H9 (cell line): Measurements from ENCODE around the gene LPCAT3. TPM values are rescaled to one million over a fixed set of nuclear protein-coding genes. Genes with fewer than 3 reads are reported as not detected.

ENCODE experiments used
- DNase-seq: peaks from one replicate; pipeline ENCODE4 v3.0.0-alpha.2; 2017
- H2AFZ ChIP-seq: one replicate; pipeline ENCODE4 v1.6.1; 2013; ENCODE audit warnings: mild to moderate bottlenecking, low read length, control low read depth, moderate library complexity
- H2AK5ac ChIP-seq: 2 replicates; pipeline ENCODE4 v1.6.1; 2013; ENCODE audit warnings: low read length, control low read depth, mixed read lengths; ENCODE audit not compliant: insufficient read length
- H2BK120ac ChIP-seq: one replicate; pipeline ENCODE4 v1.6.1; 2013; ENCODE audit warnings: low read depth, mild to moderate bottlenecking, low read length, control low read depth, inconsistent platforms; ENCODE audit not compliant: poor library complexity, severe bottlenecking
- H2BK12ac ChIP-seq: 2 replicates; pipeline ENCODE4 v1.6.1; 2013; ENCODE audit warnings: low read length, control low read depth, mixed read lengths, low read depth; ENCODE audit not compliant: insufficient read length
- H2BK15ac ChIP-seq: 2 replicates; pipeline ENCODE4 v1.6.1; 2013; ENCODE audit warnings: low read depth, low read length, control low read depth
- H2BK20ac ChIP-seq: one replicate; pipeline ENCODE4 v1.6.1; 2013; ENCODE audit warnings: low read depth, mild to moderate bottlenecking, low read length, control low read depth, inconsistent platforms; ENCODE audit not compliant: poor library complexity, severe bottlenecking
- H2BK5ac ChIP-seq: 2 replicates; pipeline ENCODE4 v1.6.1; 2013; ENCODE audit warnings: low read length, control low read depth, mixed read lengths; ENCODE audit not compliant: insufficient read length
- H3K14ac ChIP-seq: 2 replicates; pipeline ENCODE4 v1.6.1; 2013; ENCODE audit warnings: low read length, control low read depth; ENCODE audit not compliant: insufficient read depth
- H3K18ac ChIP-seq: 2 replicates; pipeline ENCODE4 v1.6.1; 2013; ENCODE audit warnings: low read depth, mild to moderate bottlenecking, mixed read lengths, low read length, control low read depth; ENCODE audit not compliant: insufficient read length
- H3K23ac ChIP-seq: 2 replicates; pipeline ENCODE4 v1.6.1; 2013; ENCODE audit warnings: low read length, control low read depth, mixed read lengths, low read depth; ENCODE audit not compliant: insufficient read length
- H3K23me2 ChIP-seq: 2 replicates; pipeline ENCODE4 v1.6.1; 2013; ENCODE audit warnings: low read depth, mild to moderate bottlenecking, mixed read lengths, low read length, control low read depth; ENCODE audit not compliant: insufficient read length, poor library complexity, severe bottlenecking
- H3K27ac ChIP-seq: 2 replicates; pipeline ENCODE4 v1.5.1; 2013; ENCODE audit warnings: low read length, control low read depth, mixed read lengths, low read depth; ENCODE audit not compliant: insufficient read length
- H3K27me3 ChIP-seq: 2 replicates; pipeline ENCODE4 v1.6.1; 2013; ENCODE audit warnings: low read length, control low read depth, inconsistent platforms; ENCODE audit not compliant: insufficient read depth
- H3K4ac ChIP-seq: 2 replicates; pipeline ENCODE4 v1.6.1; 2013; ENCODE audit warnings: low read depth, mild to moderate bottlenecking, control low read depth, inconsistent platforms, low read length, moderate library complexity
- H3K4me1 ChIP-seq: 2 replicates; pipeline ENCODE4 v1.6.1; 2013; ENCODE audit warnings: low read length, control low read depth, inconsistent platforms; ENCODE audit not compliant: insufficient read depth
- H3K4me2 ChIP-seq: 2 replicates; pipeline ENCODE4 v1.6.1; 2013; ENCODE audit warnings: low read length, control low read depth, mixed read lengths; ENCODE audit not compliant: insufficient read length, insufficient read depth
- H3K56ac ChIP-seq: 2 replicates; pipeline ENCODE4 v1.6.1; 2013; ENCODE audit warnings: low read depth, mild to moderate bottlenecking, mixed read lengths, low read length, control low read depth; ENCODE audit not compliant: insufficient read length
- H3K79me1 ChIP-seq: 2 replicates; pipeline ENCODE4 v1.6.1; 2013; ENCODE audit warnings: low read depth, mild to moderate bottlenecking, moderate library complexity, low read length, control low read depth, inconsistent platforms; ENCODE audit not compliant: insufficient read depth, poor library complexity, severe bottlenecking
- H3K79me2 ChIP-seq: 2 replicates; pipeline ENCODE4 v1.6.1; 2013; ENCODE audit warnings: low read length, control low read depth, inconsistent platforms; ENCODE audit not compliant: insufficient read depth
- H3K9ac ChIP-seq: 2 replicates; pipeline ENCODE4 v1.6.1; 2013; ENCODE audit warnings: low read length, control low read depth, mixed read lengths; ENCODE audit not compliant: insufficient read length; ENCODE audit errors: extremely low read depth
- H3K9me3 ChIP-seq: one replicate; pipeline ENCODE4 v1.6.1; 2013; ENCODE audit warnings: low read depth, low read length, inconsistent platforms; ENCODE audit not compliant: control insufficient read depth
- H3T11ph ChIP-seq: one replicate; pipeline ENCODE4 v1.6.1; 2013; ENCODE audit warnings: mild to moderate bottlenecking, low read length, control low read depth, inconsistent platforms
- H4K20me1 ChIP-seq: one replicate; pipeline ENCODE4 v1.6.1; 2013; ENCODE audit not compliant: control insufficient read depth, insufficient read length, insufficient read depth
- H4K5ac ChIP-seq: 2 replicates; pipeline ENCODE4 v1.6.1; 2013; ENCODE audit warnings: low read depth, mild to moderate bottlenecking, mixed read lengths, low read length, control low read depth; ENCODE audit not compliant: insufficient read length
- H4K8ac ChIP-seq: replicated peaks from 2 replicates; pipeline ENCODE4 v1.6.1; 2013; ENCODE audit warnings: low read length, control low read depth, mixed read lengths, low read depth; ENCODE audit not compliant: insufficient read length
- H4K91ac ChIP-seq: 2 replicates; pipeline ENCODE4 v1.6.1; 2013; ENCODE audit warnings: low read depth, mild to moderate bottlenecking, moderate library complexity, mixed read lengths, low read length, control low read depth; ENCODE audit not compliant: insufficient read length
- H3K27ac Mint-ChIP-seq, 3 experiments: 2 replicates in 2 of 3; 3 replicates in 1 of 3; pipeline ENCODE4 v1.8.0; 2020 to 2021; ENCODE audit warnings: mixed read lengths in 3 of 3, mild to moderate bottlenecking in 1 of 3, moderate library complexity in 1 of 3
- H3K27me3 Mint-ChIP-seq: 2 replicates; pipeline ENCODE4 v1.8.0; 2021; ENCODE audit warnings: low read depth, mild to moderate bottlenecking, moderate library complexity, mixed read lengths
- H3K36me3 Mint-ChIP-seq, 3 experiments: 2 replicates in 2 of 3; 3 replicates in 1 of 3; pipeline ENCODE4 v1.8.0; 2020 to 2021; ENCODE audit warnings: low read depth in 3 of 3, mixed read lengths in 3 of 3; ENCODE audit not compliant: insufficient read depth in 1 of 3
- H3K4me1 Mint-ChIP-seq, 2 experiments: 2 replicates each; pipeline ENCODE4 v1.8.0; 2020; ENCODE audit warnings: mixed read lengths in 2 of 2
- H3K4me3 Mint-ChIP-seq, 2 experiments: 2 replicates in 1 of 2; 3 replicates in 1 of 2; pipeline ENCODE4 v1.8.0; 2020 to 2021; ENCODE audit warnings: mild to moderate bottlenecking in 2 of 2, mixed read lengths in 2 of 2, moderate library complexity in 1 of 2
- H3K9me3 Mint-ChIP-seq, 2 experiments: 2 replicates in 1 of 2; 3 replicates in 1 of 2; pipeline ENCODE4 v1.8.0; 2020; ENCODE audit warnings: mild to moderate bottlenecking in 2 of 2, mixed read lengths in 2 of 2, moderate library complexity in 1 of 2
- WGBS: extraction: QIAGEN DNeasy Blood & Tissue Kit; methylation state at CpG from one replicate; pipeline ENCODE4 v1.1.7; 2013; ENCODE audit warnings: missing lambda C conversion rate, low lambda C conversion rate, mixed read lengths; ENCODE audit not compliant: insufficient read length; ENCODE audit errors: extremely low coverage; 5-methylcytosine and 5-hydroxymethylcytosine counted together
- total RNA-seq: library from RNA; stranded (reverse); gene quantifications from 2 replicates; pipeline ENCODE4 v1.2.1, GENCODE V29; 2021
- TF ChIP-seq, protein P1 (sequence below): fragments of 200-600 bp; sonication (generic); conservative IDR thresholded peaks from 3 replicates; pipeline ENCODE4 v1.8.0; 2021; ENCODE audit warnings: antibody characterized with exemption, mild to moderate bottlenecking

The LPCAT3 gene
- total RNA-seq, 1 experiment from 2014 or later: 47.7 TPM

- no peaks in the 10 kb centered on the region for H3K9me3 ChIP-seq
- H4K5ac ChIP-seq: no peak overlapping the region
- no peak overlapping the region for H3K27ac Mint-ChIP-seq
- peaks cover 0 to 14% (median 5%) of the 10 kb centered on the region in 3 experiments; a peak in 5 of 7 replicates for H3K36me3 Mint-ChIP-seq
- no peak for DNase-seq
- no peaks in the 10 kb centered on the region; the same call in 1 of the 2 replicates for H3K79me2 ChIP-seq
- H3K27ac ChIP-seq: no peak overlapping the region
- H2BK5ac ChIP-seq: no peak overlapping the region
- H2BK15ac ChIP-seq: no peak overlapping the region
- no CpG with 5 or more reads among the region's 3 CpGs for WGBS
- H3K18ac ChIP-seq: no peak overlapping the region
- peaks cover 4% of the 10 kb centered on the region for H3K79me1 ChIP-seq
- no peaks in the 10 kb centered on the region for H4K20me1 ChIP-seq
- no peaks in the 10 kb centered on the region for H3K4me1 ChIP-seq
- H2BK20ac ChIP-seq: no peak overlapping the region
- H3K9ac ChIP-seq: no peak overlapping the region
- H3K56ac ChIP-seq: no peak overlapping the region
- no peak overlapping the region for H2AFZ ChIP-seq
- no peak overlapping the region for H2AK5ac ChIP-seq
- TF ChIP-seq, protein P1, sequence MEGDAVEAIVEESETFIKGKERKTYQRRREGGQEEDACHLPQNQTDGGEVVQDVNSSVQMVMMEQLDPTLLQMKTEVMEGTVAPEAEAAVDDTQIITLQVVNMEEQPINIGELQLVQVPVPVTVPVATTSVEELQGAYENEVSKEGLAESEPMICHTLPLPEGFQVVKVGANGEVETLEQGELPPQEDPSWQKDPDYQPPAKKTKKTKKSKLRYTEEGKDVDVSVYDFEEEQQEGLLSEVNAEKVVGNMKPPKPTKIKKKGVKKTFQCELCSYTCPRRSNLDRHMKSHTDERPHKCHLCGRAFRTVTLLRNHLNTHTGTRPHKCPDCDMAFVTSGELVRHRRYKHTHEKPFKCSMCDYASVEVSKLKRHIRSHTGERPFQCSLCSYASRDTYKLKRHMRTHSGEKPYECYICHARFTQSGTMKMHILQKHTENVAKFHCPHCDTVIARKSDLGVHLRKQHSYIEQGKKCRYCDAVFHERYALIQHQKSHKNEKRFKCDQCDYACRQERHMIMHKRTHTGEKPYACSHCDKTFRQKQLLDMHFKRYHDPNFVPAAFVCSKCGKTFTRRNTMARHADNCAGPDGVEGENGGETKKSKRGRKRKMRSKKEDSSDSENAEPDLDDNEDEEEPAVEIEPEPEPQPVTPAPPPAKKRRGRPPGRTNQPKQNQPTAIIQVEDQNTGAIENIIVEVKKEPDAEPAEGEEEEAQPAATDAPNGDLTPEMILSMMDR: no peak
- no peak overlapping the region for H4K91ac ChIP-seq
- H3K4me1 Mint-ChIP-seq: peaks cover 18 to 24% of the 10 kb centered on the region in 2 experiments
- H3K4me3 Mint-ChIP-seq: no peak overlapping the region
- H3T11ph ChIP-seq: no peak overlapping the region
- H3K4ac ChIP-seq: no peak overlapping the region
- peaks cover 3% of the 10 kb centered on the region for H3K23me2 ChIP-seq
- H2BK120ac ChIP-seq: no peak overlapping the region
- H3K4me2 ChIP-seq: no peak overlapping the region
- H2BK12ac ChIP-seq: no peak overlapping the region
- H3K27me3 Mint-ChIP-seq: no peaks in the 10 kb centered on the region
- H3K9me3 Mint-ChIP-seq: peaks cover 0 to 3% of the 10 kb centered on the region in 2 experiments; a peak in 1 of 5 replicates
- H3K14ac ChIP-seq: no peak overlapping the region
- no peak overlapping the region for H3K23ac ChIP-seq
- no peaks in the 10 kb centered on the region for H3K27me3 ChIP-seq
- no peak overlapping the region for H4K8ac ChIP-seq
These were observed 5.2 kb downstream of the LPCAT3 start for GRCh38 chr12:7013101-7013500.
